H1 (cell line): ENCODE results near the gene RHOV.

Experiments used
- ATF3 ChIP-seq: IDR thresholded peaks from 2 replicates; pipeline ENCODE4 v1.6.1; 2011; ENCODE audit warnings: low read depth, mild to moderate bottlenecking, low read length; ENCODE audit not compliant: insufficient read depth
- POLR2A ChIP-seq, 2 experiments: IDR thresholded peaks; 1 replicate in 1 of 2; 2 replicates in 1 of 2; pipeline ENCODE4 v1.6.1; 2011; ENCODE audit warnings: low read depth in 2 of 2, low read length in 2 of 2, mild to moderate bottlenecking in 2 of 2; ENCODE audit errors: control extremely low read depth in 1 of 2
- SIN3A ChIP-seq, 2 experiments: IDR thresholded peaks in 1 of 2; conservative IDR thresholded peaks in 1 of 2; 2 replicates each; pipeline ENCODE4 v1.6.1; 2011 to 2012; ENCODE audit warnings: low read length in 2 of 2, improper control_type of control experiment in 1 of 2, low read depth in 1 of 2, mild to moderate bottlenecking in 1 of 2
- TF ChIP-seq, protein P1 (sequence below): IDR thresholded peaks from 2 replicates; pipeline ENCODE4 v1.6.1; 2011; ENCODE audit warnings: low read length, improper control_type of control experiment
- TF ChIP-seq, protein P2 (sequence below): IDR thresholded peaks from 2 replicates; pipeline ENCODE4 v1.6.1; 2012; ENCODE audit warnings: inconsistent platforms

DNA sequence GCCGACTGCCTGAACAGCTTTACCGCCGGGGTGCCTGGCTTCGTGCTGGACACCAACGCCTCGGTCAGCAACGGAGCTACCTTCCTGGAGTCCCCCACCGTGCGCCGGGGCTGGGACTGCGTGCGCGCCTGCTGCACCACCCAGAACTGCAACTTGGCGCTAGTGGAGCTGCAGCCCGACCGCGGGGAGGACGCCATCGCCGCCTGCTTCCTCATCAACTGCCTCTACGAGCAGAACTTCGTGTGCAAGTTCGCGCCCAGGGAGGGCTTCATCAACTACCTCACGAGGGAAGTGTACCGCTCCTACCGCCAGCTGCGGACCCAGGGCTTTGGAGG, 29.4 kb downstream of the RHOV start:
- TF ChIP-seq, protein P1, sequence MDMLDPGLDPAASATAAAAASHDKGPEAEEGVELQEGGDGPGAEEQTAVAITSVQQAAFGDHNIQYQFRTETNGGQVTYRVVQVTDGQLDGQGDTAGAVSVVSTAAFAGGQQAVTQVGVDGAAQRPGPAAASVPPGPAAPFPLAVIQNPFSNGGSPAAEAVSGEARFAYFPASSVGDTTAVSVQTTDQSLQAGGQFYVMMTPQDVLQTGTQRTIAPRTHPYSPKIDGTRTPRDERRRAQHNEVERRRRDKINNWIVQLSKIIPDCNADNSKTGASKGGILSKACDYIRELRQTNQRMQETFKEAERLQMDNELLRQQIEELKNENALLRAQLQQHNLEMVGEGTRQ = no peak
- TF ChIP-seq POLR2A (IDR thresholded peaks at IDR 0.05; ENCODE audit: control extremely low read depth in 1 of 2, low read depth in 2 of 2, low read length in 2 of 2) (no peak), SIN3A (conservative IDR thresholded peaks at IDR 0.05 in 1 of 2, IDR thresholded peaks at IDR 0.05 in 1 of 2; ENCODE audit: low read depth in 1 of 2, low read length in 2 of 2) (no peak), ATF3 (no peak)
- TF ChIP-seq, protein P2, sequence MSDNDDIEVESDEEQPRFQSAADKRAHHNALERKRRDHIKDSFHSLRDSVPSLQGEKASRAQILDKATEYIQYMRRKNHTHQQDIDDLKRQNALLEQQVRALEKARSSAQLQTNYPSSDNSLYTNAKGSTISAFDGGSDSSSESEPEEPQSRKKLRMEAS = no peak; the same call in 1 of the 2 replicates
